Muscle of back (tissue), 11 donors: ENCODE results near the gene ITSN1. TPM values are rescaled to one million over a fixed set of nuclear protein-coding genes. Genes with fewer than 3 reads are reported as not detected.

Experiments
- DNase-seq, 3 donors: peaks; one replicate each; pipeline versions ENCODE4 v3.0.0 to v3.0.0-alpha.2; 2013
- polyA plus RNA-seq, 10 donors: library from polyadenylated mRNA; unstranded; fragments of 120-200 nt; gene quantifications; one replicate each; pipeline ENCODE4 v1.2.1, GENCODE V29; 2013; ENCODE audit not compliant: insufficient read length in 10 of 10

Gene ITSN1
- polyA plus RNA-seq, 10 donors: 29.9 to 44.9 (median 35.4) TPM

GRCh38 chr21:33948951-33949444, 306.7 kb downstream of the ITSN1 start:
- DNase-seq: no peak

Other genes with a start within 250 kb of the ITSN1 start
- gene IFNGR2, start 239.1 kb upstream of the ITSN1 start, polyA plus RNA-seq: 10 to 100 TPM; 52.0 to 76.1 (median 60.7) TPM
- gene TMEM50B, start 162.5 kb upstream of the ITSN1 start, polyA plus RNA-seq: 10 to 100 TPM; 18.4 to 38.5 (median 25.4) TPM
- 1 to 10 TPM; 1.7 to 4.4 (median 2.7) TPM for gene DNAJC28, start 150.8 kb upstream of the ITSN1 start, polyA plus RNA-seq
- gene GART, start 100.4 kb upstream of the ITSN1 start, polyA plus RNA-seq: 10 to 100 TPM; 38.3 to 71.6 (median 55.6) TPM
- 100 to 1,000 TPM; 170 to 275 (median 224) TPM for gene SON, start 99.5 kb upstream of the ITSN1 start, polyA plus RNA-seq
- 10 to 100 TPM; 17.1 to 29.6 (median 21.7) TPM for gene DONSON, start 53.8 kb upstream of the ITSN1 start, polyA plus RNA-seq
- 10 to 100 TPM; 23.9 to 45.9 (median 35.1) TPM for gene CRYZL1, start 760 bp upstream of the ITSN1 start, polyA plus RNA-seq